Stomach (tissue), 4 donors: ENCODE data around the gene P2RX7.

Experiments used
- POLR2A ChIP-seq, 4 donors: fragments of 450-650 bp; IDR thresholded peaks; one replicate each; pipeline ENCODE4 v1.6.1; 2016; ENCODE audit warnings: antibody characterized with exemption in 4 of 4, control low read depth in 2 of 4, mild to moderate bottlenecking in 1 of 4, moderate library complexity in 1 of 4
- TF ChIP-seq, protein P1 (sequence below), 7 experiments: fragments of 450-650 bp in 4 of 7; fragments of 200-600 bp in 3 of 7; sonication (generic) in 3 of 7; IDR thresholded peaks; one replicate each; pipeline ENCODE4 v1.5.1; 2016 to 2019; ENCODE audit warnings: antibody characterized with exemption in 7 of 7, control low read depth in 2 of 7, mild to moderate bottlenecking in 1 of 7

DNA sequence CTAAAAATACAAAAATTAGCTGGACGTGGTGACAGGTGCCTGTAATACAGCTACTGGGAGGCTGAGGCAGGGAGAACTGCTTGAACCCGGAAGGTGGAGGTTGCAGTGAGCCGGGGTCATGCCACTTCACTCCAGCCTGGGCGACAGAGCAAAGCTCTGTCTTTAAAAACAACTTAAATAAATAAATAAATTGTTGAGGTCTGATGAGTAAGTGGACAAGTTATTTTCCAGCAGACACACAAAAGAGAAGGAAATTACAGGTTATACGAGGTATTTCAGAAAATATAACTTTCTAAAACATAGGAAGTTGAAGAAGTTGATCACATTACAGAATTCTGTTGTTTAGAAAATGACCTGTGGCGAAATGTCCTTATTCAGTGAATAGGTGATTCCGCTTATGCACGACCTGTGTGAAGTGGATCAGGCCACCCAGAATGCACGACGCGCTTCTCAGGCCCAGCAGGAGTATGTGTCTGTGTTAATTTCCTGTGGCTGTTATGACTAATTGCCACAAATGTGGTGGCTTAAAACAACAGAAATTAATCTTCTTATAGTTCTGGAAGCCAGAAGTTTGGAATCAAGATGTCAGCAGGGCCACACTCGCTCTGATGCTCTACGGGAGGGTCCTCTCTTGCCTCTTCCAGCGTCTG is 38.1 kb downstream of the P2RX7 start:
- no peak for TF ChIP-seq POLR2A (IDR thresholded peaks at IDR 0.05)
- TF ChIP-seq, protein P1, sequence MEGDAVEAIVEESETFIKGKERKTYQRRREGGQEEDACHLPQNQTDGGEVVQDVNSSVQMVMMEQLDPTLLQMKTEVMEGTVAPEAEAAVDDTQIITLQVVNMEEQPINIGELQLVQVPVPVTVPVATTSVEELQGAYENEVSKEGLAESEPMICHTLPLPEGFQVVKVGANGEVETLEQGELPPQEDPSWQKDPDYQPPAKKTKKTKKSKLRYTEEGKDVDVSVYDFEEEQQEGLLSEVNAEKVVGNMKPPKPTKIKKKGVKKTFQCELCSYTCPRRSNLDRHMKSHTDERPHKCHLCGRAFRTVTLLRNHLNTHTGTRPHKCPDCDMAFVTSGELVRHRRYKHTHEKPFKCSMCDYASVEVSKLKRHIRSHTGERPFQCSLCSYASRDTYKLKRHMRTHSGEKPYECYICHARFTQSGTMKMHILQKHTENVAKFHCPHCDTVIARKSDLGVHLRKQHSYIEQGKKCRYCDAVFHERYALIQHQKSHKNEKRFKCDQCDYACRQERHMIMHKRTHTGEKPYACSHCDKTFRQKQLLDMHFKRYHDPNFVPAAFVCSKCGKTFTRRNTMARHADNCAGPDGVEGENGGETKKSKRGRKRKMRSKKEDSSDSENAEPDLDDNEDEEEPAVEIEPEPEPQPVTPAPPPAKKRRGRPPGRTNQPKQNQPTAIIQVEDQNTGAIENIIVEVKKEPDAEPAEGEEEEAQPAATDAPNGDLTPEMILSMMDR (IDR thresholded peaks at IDR 0.05): no peak
